Psoas muscle (tissue), 8 donors: ENCODE results near the gene ASB17. TPM values are rescaled to one million over a fixed set of nuclear protein-coding genes. Genes with fewer than 3 reads are reported as not detected.
"Not testable (repeated sequence)": the region's sequence is repeated elsewhere in the genome, so short reads cannot be mapped to it uniquely, and the experiment has no call there.

Experiments used
- ATAC-seq, 4 donors: fragments of 200-7000 bp; cut with Tn5 transposase; one replicate each; pipeline ENCODE4 v1.9.1; 2020; ENCODE audit warnings: moderate library complexity in 3 of 4, mild to moderate bottlenecking in 2 of 4
- DNase-seq, 2 donors: peaks; one replicate each; pipeline ENCODE4 v3.0.0-alpha.2; 2020
- H3K27ac ChIP-seq: fragments of 200-600 bp; one replicate; pipeline ENCODE4 v1.8.0; 2022
- H3K27me3 ChIP-seq, 3 donors: fragments of 200-600 bp in 1 of 3; one replicate each; pipeline versions ENCODE4 v1.6.1 to v1.8.0; 2013 to 2022; ENCODE audit warnings: low read length in 2 of 3, mild to moderate bottlenecking in 2 of 3, moderate library complexity in 1 of 3; ENCODE audit not compliant: insufficient read depth in 3 of 3
- H3K36me3 ChIP-seq, 2 donors: fragments of 200-600 bp in 1 of 2; one replicate each; pipeline versions ENCODE4 v1.6.1 to v1.8.0; 2013 to 2022; ENCODE audit warnings: low read depth in 1 of 2, mild to moderate bottlenecking in 1 of 2, moderate library complexity in 1 of 2; ENCODE audit not compliant: insufficient read depth in 1 of 2
- H3K4me1 ChIP-seq: fragments of 200-600 bp; one replicate; pipeline ENCODE4 v1.8.0; 2022
- H3K4me3 ChIP-seq: fragments of 200-600 bp; one replicate; pipeline ENCODE4 v1.8.0; 2022; ENCODE audit warnings: mild to moderate bottlenecking
- H3K9me3 ChIP-seq: fragments of 200-600 bp; one replicate; pipeline ENCODE4 v1.8.0; 2022
- WGBS, 3 donors: extraction: QIAGEN DNeasy Blood & Tissue Kit; methylation state at CpG; one replicate each; pipeline versions ENCODE4 v1.1.6 to v1.1.7; 2013; 5-methylcytosine and 5-hydroxymethylcytosine counted together
- intact Hi-C, 2 donors: fragments of 100-400 bp; cut with DNase I; formaldehyde crosslinking; loops; one replicate each; pipeline versions ENCODE4 v1.11.0 to v1.14.2; 2022
- polyA plus RNA-seq, 3 donors: library from polyadenylated mRNA; stranded (reverse); fragments of 200-250 nt; gene quantifications; one replicate each; pipeline ENCODE4 v1.2.3, GENCODE V29; 2013
- total RNA-seq, 4 donors: library from RNA; stranded (reverse); fragmentation: NEBNext Ultra II Directional in 2 of 4; extraction: Animal tissue kit (Norgen Biotek cat#: 25700) in 2 of 4; gene quantifications; one replicate each; pipeline versions ENCODE4 v1.2.1 to v1.2.4, GENCODE V29; 2021 to 2023
- TF ChIP-seq, protein P1 (sequence below): fragments of 200-600 bp; IDR thresholded peaks from one replicate; pipeline ENCODE4 v1.8.0; 2022; ENCODE audit warnings: antibody characterized with exemption
- donor health status: healthy with polysubstance abuse.
- donor health status: DM: no; HTN: no; CAD: no; lungs with moderate emphysema.
- donor health status: Bipolar disorder and iron deficiency.
- donor health status: healthy.
- donor health status: DM: yes; HTN: yes; CAD: no.
- donor health status: DM: no; HTN: no; CAD: no.
- donor health status: DM: no; HTN: no; CAD: no.
- donor health status: DM: yes; HTN: yes; CAD: no.

Gene ASB17
- total and polyA plus RNA-seq, 7 donors = not detected

DNA sequence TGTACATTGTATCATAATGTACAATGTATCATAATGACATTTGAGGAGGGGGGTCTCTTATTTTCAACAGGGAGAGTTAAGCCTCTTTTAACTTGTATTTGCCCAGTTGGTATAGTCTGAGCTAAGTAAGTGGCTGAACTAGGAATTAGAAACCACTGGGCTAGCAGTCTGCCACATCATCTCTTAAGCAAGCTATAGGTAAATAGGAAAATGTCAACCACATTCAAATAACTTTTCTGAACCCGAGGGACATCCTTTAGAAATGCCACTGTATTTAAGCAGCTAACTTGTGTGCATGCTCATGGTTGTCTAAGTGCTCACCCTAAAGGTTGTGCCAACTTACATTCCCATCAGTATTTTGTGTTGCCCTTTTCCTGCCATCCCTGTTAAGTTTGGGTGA, 35.5 kb upstream of the ASB17 start:
- Histone ChIP-seq H3K27ac (no peak overlapping the region), H3K4me1 (no peaks in the 10 kb centered on the region), H3K27me3 (no peaks in the 10 kb centered on the region), H3K36me3 (no peaks in the 10 kb centered on the region), H3K9me3 (no peaks in the 10 kb centered on the region), H3K4me3 (no peak overlapping the region)
- DNase-seq = no peak
- intact Hi-C loops = no loop called here
- WGBS, 3 donors = 63 to 69% (median 68%) methylated on average over 1 of the region's 1 CpG
- ATAC-seq = no peak
- TF ChIP-seq, protein P1, sequence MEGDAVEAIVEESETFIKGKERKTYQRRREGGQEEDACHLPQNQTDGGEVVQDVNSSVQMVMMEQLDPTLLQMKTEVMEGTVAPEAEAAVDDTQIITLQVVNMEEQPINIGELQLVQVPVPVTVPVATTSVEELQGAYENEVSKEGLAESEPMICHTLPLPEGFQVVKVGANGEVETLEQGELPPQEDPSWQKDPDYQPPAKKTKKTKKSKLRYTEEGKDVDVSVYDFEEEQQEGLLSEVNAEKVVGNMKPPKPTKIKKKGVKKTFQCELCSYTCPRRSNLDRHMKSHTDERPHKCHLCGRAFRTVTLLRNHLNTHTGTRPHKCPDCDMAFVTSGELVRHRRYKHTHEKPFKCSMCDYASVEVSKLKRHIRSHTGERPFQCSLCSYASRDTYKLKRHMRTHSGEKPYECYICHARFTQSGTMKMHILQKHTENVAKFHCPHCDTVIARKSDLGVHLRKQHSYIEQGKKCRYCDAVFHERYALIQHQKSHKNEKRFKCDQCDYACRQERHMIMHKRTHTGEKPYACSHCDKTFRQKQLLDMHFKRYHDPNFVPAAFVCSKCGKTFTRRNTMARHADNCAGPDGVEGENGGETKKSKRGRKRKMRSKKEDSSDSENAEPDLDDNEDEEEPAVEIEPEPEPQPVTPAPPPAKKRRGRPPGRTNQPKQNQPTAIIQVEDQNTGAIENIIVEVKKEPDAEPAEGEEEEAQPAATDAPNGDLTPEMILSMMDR = no peak

DNA sequence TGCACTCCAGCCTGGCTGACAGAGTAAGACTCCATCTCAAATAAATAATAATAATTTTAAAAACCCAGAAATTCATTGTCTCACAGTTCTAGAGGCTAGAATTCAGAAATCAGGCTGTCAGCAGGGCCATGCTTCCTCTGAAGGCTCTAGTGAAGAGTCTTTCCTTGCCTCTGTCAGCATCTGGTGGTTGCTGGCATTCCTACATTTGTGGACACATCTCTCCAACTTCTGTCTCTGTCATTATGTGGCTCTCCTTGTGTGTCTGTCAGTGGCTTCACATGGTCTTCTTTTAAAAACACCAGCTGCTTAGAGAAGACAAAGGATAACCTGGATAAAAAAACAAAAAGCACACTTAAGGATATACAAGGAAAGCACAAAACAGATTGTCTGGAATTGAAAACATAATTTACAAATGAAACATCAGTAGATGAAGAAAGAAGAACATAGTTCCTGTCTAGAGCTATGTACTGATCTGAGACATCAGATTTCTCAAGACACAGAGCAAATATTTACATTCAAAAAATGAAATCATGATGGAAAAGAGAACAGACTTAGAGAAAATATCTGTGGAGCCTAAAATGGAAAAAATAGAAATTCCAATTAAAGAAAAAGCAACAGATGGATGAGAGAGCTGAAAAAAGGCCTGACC, 32.7 kb upstream of the ASB17 start:
- H3K27me3 ChIP-seq = no peaks in the 10 kb centered on the region
- TF ChIP-seq, protein P1 = no peak
- H3K4me3 ChIP-seq = no peak overlapping the region
- ATAC-seq = no peak
- H3K9me3 ChIP-seq = peaks cover 3% of the 10 kb centered on the region
- H3K4me1 ChIP-seq = no peaks in the 10 kb centered on the region
- no peak for DNase-seq
- H3K36me3 ChIP-seq = no peaks in the 10 kb centered on the region
- H3K27ac ChIP-seq = no peak overlapping the region
- intact Hi-C loops = no loop called here

DNA sequence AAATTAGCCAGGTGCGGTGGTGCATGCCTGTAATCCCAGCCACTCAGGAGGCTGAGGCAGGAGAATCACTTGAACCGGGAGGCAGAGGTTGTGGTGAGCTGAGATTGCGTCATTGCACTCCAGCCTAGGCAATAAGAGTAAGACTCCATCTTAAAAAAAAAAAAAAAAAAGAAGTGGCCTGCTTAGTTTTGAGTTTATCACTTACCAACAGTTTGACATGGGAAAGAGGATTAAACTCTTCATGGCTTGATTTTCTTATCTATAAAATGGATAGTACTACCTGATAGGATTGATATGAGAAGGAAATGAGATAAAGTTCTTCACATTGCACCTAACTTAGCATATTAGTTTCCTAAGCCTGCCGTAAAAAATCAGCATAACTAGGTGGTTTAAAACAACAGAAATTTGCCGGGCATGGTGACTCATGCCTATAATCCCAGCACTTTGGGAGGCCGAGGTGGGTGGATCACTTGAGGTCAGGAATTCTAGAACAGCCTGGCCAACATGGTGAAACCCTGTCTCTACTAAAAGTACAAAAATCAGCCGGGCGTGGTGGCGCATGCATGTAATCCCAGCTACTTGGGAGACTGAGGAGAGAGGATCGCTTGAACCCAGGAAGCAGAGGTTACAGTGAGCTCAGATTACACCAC, 32.0 kb upstream of the ASB17 start:
- H3K4me3 ChIP-seq, H3K9me3 ChIP-seq, H3K27me3 ChIP-seq, H3K4me1 ChIP-seq, H3K36me3 ChIP-seq, ATAC-seq, intact Hi-C loops, DNase-seq, H3K27ac ChIP-seq: not testable (repeated sequence)
- 53 to 65% (median 55%) methylated on average over 10 of the region's 10 CpGs for WGBS, 3 donors

DNA sequence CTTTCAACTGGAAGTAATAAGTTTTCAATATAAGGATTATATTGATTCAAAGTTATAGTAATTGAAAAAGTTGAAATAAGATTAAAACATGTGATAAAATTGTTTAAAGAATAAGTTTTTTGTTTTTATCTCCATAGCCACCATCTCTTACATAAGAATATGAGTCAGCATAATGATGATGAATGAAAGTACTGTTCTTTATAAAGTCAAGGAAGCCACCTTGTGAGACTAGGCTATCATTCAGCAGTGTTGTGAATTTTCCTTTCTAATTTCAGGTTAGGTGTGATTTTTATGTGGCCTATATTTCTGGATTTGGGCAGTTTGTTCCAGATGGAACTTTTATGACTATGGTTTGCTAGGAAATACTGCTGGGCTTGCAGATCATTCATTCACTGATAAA, 22.4 kb upstream of the ASB17 start:
- no peak for ATAC-seq
- no peaks in the 10 kb centered on the region for H3K36me3 ChIP-seq
- no peaks in the 10 kb centered on the region for H3K27me3 ChIP-seq
- TF ChIP-seq, protein P1 = no peak
- no peak for DNase-seq
- intact Hi-C loops = no loop called here
- no peak overlapping the region for H3K27ac ChIP-seq
- H3K9me3 ChIP-seq = no peaks in the 10 kb centered on the region
- no peak overlapping the region for H3K4me3 ChIP-seq
- H3K4me1 ChIP-seq = no peaks in the 10 kb centered on the region

DNA sequence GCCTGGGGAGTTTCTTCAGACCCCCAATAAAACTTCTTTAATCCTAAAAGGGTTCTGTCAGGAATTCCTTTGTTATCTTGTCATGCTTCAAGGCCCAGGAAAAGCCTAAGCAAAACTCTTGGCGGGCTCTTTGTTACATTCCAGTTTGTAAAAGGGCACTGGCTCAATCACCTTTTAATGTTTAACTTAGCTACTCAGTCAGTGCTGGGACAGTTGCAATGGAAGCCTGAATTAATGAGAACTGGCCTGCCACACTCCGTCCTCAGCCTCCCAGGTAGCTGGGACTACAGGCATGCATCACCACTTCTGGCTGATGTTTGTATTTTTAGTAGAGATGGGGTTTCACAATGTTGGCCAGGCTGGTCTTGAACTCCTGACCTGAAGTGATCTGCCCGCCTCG, 21.3 kb upstream of the ASB17 start:
- H3K9me3 ChIP-seq = no peaks in the 10 kb centered on the region
- H3K4me1 ChIP-seq = no peaks in the 10 kb centered on the region
- H3K4me3 ChIP-seq = no peak overlapping the region
- WGBS, 3 donors = 89 to 93% (median 90%) methylated on average over 4 of the region's 4 CpGs
- no peaks in the 10 kb centered on the region for H3K27me3 ChIP-seq
- DNase-seq = no peak
- ATAC-seq = no peak
- no peaks in the 10 kb centered on the region for H3K36me3 ChIP-seq
- TF ChIP-seq, protein P1 = no peak
- H3K27ac ChIP-seq = no peak overlapping the region
- intact Hi-C loops = no loop called here
